Transverse colon (tissue), 4 donors: ENCODE measurements around the gene KRT13.

ENCODE experiments used
- CTCF ChIP-seq, 5 experiments: fragments of 200-600 bp in 3 of 5; fragments of 450-650 bp in 2 of 5; sonication (generic) in 3 of 5; IDR thresholded peaks; 1 replicate in 2 of 5; 2 replicates in 3 of 5; pipeline ENCODE4 v1.5.1; 2016 to 2017; ENCODE audit warnings: antibody characterized with exemption in 5 of 5, inconsistent platforms in 3 of 5, mild to moderate bottlenecking in 2 of 5, moderate library complexity in 1 of 5
- EP300 ChIP-seq: sonication (generic); formaldehyde crosslinking; IDR thresholded peaks from one replicate; pipeline ENCODE4 v1.6.1; 2017; ENCODE audit warnings: antibody characterized with exemption, low read depth
- POLR2A ChIP-seq: fragments of 450-650 bp; IDR thresholded peaks from one replicate; pipeline ENCODE4 v1.6.1; 2016; ENCODE audit warnings: antibody characterized with exemption, mild to moderate bottlenecking, moderate library complexity
- POLR2AphosphoS5 ChIP-seq, 3 donors: sonication (generic); formaldehyde crosslinking; IDR thresholded peaks; one replicate each; pipeline ENCODE4 v1.6.1; 2016; ENCODE audit warnings: antibody characterized with exemption in 3 of 3

- TF ChIP-seq EP300: no peak
- TF ChIP-seq POLR2A: no peak
- no peak for TF ChIP-seq CTCF (IDR thresholded peaks at IDR 0.05)
- TF ChIP-seq POLR2AphosphoS5 (IDR thresholded peaks at IDR 0.05): no peak
Measured at GRCh38 chr17:41451154-41451728, 54.2 kb downstream of the KRT13 start.
